ENCODE measurements around the gene SCAF1. TPM values are rescaled to one million over a fixed set of nuclear protein-coding genes. Genes with fewer than 3 reads are reported as not detected.
A peak's percentile ranks its signal among the peaks of the same experiment; 100 is the strongest.

SCAF1 gene
- total RNA-seq, 1 experiment from 2014 or later: 103 TPM

DNA sequence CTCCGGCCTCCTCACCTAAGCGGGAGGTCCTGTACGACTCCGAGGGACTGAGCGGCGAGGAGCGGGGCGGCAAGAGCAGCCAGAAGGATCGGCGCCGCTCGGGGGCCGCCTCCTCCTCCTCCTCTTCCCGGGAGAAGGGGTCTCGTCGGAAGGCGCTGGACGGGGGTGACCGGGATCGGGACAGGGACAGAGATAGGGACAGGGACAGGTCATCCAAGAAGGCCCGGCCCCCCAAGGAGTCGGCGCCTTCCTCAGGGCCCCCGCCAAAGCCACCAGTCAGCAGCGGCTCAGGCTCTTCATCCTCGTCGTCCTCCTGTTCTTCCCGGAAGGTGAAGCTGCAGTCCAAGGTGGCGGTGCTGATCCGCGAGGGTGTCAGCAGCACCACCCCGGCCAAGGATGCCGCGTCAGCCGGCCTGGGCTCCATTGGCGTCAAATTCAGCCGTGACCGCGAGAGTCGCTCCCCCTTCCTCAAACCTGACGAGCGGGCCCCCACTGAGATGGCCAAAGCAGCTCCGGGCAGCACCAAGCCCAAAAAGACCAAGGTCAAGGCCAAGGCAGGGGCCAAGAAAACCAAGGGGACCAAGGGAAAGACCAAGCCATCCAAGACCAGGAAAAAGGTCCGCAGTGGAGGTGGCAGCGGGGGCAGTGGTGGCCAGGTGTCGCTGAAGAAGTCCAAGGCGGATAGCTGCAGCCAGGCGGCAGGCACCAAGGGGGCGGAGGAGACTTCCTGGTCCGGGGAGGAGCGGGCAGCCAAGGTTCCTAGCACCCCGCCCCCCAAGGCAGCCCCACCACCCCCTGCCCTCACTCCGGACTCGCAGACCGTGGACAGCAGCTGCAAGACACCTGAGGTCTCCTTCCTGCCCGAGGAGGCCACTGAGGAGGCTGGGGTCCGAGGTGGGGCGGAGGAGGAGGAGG, 10.8 kb downstream of the SCAF1 start:
- TF ChIP-seq, protein P1, sequence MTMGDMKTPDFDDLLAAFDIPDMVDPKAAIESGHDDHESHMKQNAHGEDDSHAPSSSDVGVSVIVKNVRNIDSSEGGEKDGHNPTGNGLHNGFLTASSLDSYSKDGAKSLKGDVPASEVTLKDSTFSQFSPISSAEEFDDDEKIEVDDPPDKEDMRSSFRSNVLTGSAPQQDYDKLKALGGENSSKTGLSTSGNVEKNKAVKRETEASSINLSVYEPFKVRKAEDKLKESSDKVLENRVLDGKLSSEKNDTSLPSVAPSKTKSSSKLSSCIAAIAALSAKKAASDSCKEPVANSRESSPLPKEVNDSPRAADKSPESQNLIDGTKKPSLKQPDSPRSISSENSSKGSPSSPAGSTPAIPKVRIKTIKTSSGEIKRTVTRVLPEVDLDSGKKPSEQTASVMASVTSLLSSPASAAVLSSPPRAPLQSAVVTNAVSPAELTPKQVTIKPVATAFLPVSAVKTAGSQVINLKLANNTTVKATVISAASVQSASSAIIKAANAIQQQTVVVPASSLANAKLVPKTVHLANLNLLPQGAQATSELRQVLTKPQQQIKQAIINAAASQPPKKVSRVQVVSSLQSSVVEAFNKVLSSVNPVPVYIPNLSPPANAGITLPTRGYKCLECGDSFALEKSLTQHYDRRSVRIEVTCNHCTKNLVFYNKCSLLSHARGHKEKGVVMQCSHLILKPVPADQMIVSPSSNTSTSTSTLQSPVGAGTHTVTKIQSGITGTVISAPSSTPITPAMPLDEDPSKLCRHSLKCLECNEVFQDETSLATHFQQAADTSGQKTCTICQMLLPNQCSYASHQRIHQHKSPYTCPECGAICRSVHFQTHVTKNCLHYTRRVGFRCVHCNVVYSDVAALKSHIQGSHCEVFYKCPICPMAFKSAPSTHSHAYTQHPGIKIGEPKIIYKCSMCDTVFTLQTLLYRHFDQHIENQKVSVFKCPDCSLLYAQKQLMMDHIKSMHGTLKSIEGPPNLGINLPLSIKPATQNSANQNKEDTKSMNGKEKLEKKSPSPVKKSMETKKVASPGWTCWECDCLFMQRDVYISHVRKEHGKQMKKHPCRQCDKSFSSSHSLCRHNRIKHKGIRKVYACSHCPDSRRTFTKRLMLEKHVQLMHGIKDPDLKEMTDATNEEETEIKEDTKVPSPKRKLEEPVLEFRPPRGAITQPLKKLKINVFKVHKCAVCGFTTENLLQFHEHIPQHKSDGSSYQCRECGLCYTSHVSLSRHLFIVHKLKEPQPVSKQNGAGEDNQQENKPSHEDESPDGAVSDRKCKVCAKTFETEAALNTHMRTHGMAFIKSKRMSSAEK (CRISPR knock-in tag; IDR thresholded peaks at IDR 0.05; ENCODE audit: borderline replicate concordance): no peak
- TF ChIP-seq NFYB (CRISPR knock-in tag; conservative IDR thresholded peaks at IDR 0.05; ENCODE audit: low read depth) (no peak), CBFB (CRISPR knock-in tag; IDR thresholded peaks at IDR 0.05; ENCODE audit: low read depth) (no peak), ZNF138 (CRISPR knock-in tag; conservative IDR thresholded peaks at IDR 0.05) (no peak), JAZF1 (CRISPR knock-in tag; IDR thresholded peaks at IDR 0.05) (no peak), TEAD4 (CRISPR knock-in tag; IDR thresholded peaks at IDR 0.05) (no peak), NFE2L1 (CRISPR knock-in tag; IDR thresholded peaks at IDR 0.05) (no peak)
- TF ChIP-seq, protein P2, sequence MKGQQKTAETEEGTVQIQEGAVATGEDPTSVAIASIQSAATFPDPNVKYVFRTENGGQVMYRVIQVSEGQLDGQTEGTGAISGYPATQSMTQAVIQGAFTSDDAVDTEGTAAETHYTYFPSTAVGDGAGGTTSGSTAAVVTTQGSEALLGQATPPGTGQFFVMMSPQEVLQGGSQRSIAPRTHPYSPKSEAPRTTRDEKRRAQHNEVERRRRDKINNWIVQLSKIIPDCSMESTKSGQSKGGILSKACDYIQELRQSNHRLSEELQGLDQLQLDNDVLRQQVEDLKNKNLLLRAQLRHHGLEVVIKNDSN (CRISPR knock-in tag; IDR thresholded peaks at IDR 0.05): no peak
- TF ChIP-seq, protein P3, sequence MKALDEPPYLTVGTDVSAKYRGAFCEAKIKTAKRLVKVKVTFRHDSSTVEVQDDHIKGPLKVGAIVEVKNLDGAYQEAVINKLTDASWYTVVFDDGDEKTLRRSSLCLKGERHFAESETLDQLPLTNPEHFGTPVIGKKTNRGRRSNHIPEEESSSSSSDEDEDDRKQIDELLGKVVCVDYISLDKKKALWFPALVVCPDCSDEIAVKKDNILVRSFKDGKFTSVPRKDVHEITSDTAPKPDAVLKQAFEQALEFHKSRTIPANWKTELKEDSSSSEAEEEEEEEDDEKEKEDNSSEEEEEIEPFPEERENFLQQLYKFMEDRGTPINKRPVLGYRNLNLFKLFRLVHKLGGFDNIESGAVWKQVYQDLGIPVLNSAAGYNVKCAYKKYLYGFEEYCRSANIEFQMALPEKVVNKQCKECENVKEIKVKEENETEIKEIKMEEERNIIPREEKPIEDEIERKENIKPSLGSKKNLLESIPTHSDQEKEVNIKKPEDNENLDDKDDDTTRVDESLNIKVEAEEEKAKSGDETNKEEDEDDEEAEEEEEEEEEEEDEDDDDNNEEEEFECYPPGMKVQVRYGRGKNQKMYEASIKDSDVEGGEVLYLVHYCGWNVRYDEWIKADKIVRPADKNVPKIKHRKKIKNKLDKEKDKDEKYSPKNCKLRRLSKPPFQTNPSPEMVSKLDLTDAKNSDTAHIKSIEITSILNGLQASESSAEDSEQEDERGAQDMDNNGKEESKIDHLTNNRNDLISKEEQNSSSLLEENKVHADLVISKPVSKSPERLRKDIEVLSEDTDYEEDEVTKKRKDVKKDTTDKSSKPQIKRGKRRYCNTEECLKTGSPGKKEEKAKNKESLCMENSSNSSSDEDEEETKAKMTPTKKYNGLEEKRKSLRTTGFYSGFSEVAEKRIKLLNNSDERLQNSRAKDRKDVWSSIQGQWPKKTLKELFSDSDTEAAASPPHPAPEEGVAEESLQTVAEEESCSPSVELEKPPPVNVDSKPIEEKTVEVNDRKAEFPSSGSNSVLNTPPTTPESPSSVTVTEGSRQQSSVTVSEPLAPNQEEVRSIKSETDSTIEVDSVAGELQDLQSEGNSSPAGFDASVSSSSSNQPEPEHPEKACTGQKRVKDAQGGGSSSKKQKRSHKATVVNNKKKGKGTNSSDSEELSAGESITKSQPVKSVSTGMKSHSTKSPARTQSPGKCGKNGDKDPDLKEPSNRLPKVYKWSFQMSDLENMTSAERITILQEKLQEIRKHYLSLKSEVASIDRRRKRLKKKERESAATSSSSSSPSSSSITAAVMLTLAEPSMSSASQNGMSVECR (CRISPR knock-in tag; IDR thresholded peaks at IDR 0.05; ENCODE audit: borderline replicate concordance): no peak

DNA sequence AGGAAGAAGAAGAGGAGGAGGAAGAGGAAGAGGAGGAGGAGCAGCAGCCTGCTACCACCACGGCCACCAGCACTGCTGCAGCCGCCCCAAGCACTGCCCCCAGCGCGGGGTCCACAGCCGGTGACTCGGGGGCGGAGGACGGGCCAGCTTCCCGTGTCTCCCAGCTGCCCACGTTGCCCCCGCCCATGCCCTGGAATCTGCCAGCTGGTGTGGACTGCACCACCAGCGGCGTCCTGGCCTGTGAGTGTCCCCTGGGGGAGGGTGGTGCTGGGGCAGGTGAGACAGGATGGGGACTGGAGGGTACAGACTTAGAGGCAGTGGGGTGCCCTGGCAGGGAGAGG, 11.4 kb downstream of the SCAF1 start:
- ChIA-PET CTCF (interaction anchor here (0.6 kb wide), 1 partner anchor 327 kb away, joined by 3 read pairs; no protein-coding TSS in a partner anchor), POLR2A (no interaction called here)
- peaks cover 48% of the 10 kb centered on the region for H3K36me3 Mint-ChIP-seq
- TF ChIP-seq EMX1 (CRISPR knock-in tag; IDR thresholded peaks at IDR 0.05): no peak
- TF ChIP-seq, protein P4, sequence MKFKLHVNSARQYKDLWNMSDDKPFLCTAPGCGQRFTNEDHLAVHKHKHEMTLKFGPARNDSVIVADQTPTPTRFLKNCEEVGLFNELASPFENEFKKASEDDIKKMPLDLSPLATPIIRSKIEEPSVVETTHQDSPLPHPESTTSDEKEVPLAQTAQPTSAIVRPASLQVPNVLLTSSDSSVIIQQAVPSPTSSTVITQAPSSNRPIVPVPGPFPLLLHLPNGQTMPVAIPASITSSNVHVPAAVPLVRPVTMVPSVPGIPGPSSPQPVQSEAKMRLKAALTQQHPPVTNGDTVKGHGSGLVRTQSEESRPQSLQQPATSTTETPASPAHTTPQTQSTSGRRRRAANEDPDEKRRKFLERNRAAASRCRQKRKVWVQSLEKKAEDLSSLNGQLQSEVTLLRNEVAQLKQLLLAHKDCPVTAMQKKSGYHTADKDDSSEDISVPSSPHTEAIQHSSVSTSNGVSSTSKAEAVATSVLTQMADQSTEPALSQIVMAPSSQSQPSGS (CRISPR knock-in tag; IDR thresholded peaks at IDR 0.05; ENCODE audit: borderline replicate concordance, low read depth): no peak
- TF ChIP-seq OVOL2 (CRISPR knock-in tag; IDR thresholded peaks at IDR 0.05; ENCODE audit: borderline replicate concordance): no peak
- 0 out of 2 replicates have a peak, but pooled peaks have one; percentile 28 for TF ChIP-seq ZNF263 (CRISPR knock-in tag; IDR thresholded peaks at IDR 0.05; ENCODE audit: low read depth)
- TF ChIP-seq, protein P5, sequence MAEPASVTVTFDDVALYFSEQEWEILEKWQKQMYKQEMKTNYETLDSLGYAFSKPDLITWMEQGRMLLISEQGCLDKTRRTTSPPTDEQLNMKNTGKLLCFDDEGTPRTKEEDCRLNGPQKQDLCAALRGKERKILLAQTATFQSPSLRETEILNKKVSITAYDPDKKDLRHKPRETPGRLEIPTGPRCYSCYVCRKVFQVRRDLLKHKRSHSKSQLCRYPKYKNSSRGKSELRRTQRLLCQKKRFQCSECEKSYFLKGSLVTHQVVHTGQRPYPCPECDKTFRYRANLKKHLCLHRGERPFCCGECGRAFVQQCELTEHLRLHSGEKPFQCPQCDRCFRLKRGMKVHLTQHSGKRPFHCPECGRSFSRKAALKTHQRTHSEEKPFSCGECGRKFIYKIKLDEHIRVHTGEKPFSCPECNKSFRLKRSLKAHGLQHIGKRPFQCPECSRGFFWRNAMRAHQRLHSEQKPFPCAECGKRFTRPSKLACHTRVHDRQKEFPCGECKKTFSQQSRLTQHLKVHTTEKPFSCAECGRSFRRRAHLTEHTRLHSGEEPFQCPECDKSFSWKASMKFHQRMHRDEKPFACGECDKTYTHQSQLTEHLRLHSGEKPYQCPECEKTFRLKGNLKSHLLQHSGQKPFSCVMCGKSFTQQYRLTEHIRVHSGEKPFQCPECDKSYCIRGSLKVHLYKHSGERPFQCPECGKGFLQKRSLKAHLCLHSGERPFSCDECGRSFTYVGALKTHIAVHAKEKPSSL (CRISPR knock-in tag; conservative IDR thresholded peaks at IDR 0.05): no peak
- TF ChIP-seq, protein P6, sequence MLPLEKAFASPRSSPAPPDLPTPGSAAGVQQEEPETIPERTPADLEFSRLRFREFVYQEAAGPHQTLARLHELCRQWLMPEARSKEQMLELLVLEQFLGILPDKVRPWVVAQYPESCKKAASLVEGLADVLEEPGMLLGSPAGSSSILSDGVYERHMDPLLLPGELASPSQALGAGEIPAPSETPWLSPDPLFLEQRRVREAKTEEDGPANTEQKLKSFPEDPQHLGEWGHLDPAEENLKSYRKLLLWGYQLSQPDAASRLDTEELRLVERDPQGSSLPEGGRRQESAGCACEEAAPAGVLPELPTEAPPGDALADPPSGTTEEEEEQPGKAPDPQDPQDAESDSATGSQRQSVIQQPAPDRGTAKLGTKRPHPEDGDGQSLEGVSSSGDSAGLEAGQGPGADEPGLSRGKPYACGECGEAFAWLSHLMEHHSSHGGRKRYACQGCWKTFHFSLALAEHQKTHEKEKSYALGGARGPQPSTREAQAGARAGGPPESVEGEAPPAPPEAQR (CRISPR knock-in tag; IDR thresholded peaks at IDR 0.05): no peak
- no peak for TF ChIP-seq SMAD4 (CRISPR knock-in tag; IDR thresholded peaks at IDR 0.05)
- H3K9me3 Mint-ChIP-seq: no peaks in the 10 kb centered on the region
- no peak for ATAC-seq
- DNase-seq (ENCODE audit: low spot score): no peak
- no peak overlapping the region for H3K27ac Mint-ChIP-seq
- H3K4me3 Mint-ChIP-seq: no peak overlapping the region
- H3K27me3 Mint-ChIP-seq (ENCODE audit: low read depth): no peaks in the 10 kb centered on the region
- peaks cover 10% of the 10 kb centered on the region for H3K4me1 Mint-ChIP-seq

More for the DNA sequence above, 10.8 kb downstream of the SCAF1 start:
- Mint-ChIP-seq H3K4me1 (peaks cover 10% of the 10 kb centered on the region), H3K9me3 (no peaks in the 10 kb centered on the region), H3K4me3 (no peak overlapping the region), H3K27me3 (ENCODE audit: low read depth) (no peaks in the 10 kb centered on the region), H3K27ac (no peak overlapping the region), H3K36me3 (peaks cover 48% of the 10 kb centered on the region)
- ATAC-seq: no peak
- CTCF ChIA-PET: interaction anchor here (0.6 kb wide), 1 partner anchor 327 kb away, joined by 3 read pairs; no protein-coding TSS in a partner anchor
- POLR2A ChIA-PET: no interaction called here
- no peak for DNase-seq (ENCODE audit: low spot score)
